SK-N-SH (cell line): ENCODE measurements around the gene NBL1. TPM values are rescaled to one million over a fixed set of nuclear protein-coding genes. Genes with fewer than 3 reads are reported as not detected.
A peak's percentile ranks its signal among the peaks of the same experiment; 100 is the strongest.
"Not testable (repeated sequence)": the region's sequence is repeated elsewhere in the genome, so short reads cannot be mapped to it uniquely, and the experiment has no call there.

ENCODE experiments used
- CTCF ChIA-PET: fragments of 300-600, 350-600 bp; formaldehyde crosslinking; extraction: SDS; loops from one replicate; lab custom pipeline; 2021; lab: Yijun Ruan, JAX
- POLR2A ChIA-PET: fragments of 350-600 bp; sonication (Branson Sonifier 250); formaldehyde crosslinking; extraction: SDS; loops from one replicate; lab custom pipeline; 2020; ENCODE audit warnings: antibody characterized with exemption, inconsistent platforms; lab: Yijun Ruan, JAX
- DNase-seq: peaks from one replicate; pipeline ENCODE4 v3.0.0; 2012
- H2AFZ ChIP-seq: fragments of 200-600 bp; sonication (generic); 2 replicates; pipeline ENCODE4 v1.8.1; 2016; ENCODE audit warnings: antibody characterized with exemption, mild to moderate bottlenecking, low read depth
- H3F3A ChIP-seq: fragments of 200-600 bp; sonication (generic); replicated peaks from 2 replicates; pipeline ENCODE3; 2016; ENCODE audit warnings: antibody characterized with exemption, mild to moderate bottlenecking; ENCODE audit not compliant: insufficient read depth
- H3K27ac ChIP-seq, 2 experiments: fragments of 200-500 bp in 1 of 2; fragments of 200-600 bp in 1 of 2; sonication (Bioruptor generic) in 1 of 2; sonication (generic), shearing (Covaris generic) in 1 of 2; 2 replicates each; pipeline versions ENCODE4 v1.5.1 to v1.6.1; 2014 to 2016; ENCODE audit warnings: low read depth in 2 of 2, inconsistent platforms in 1 of 2, low read length in 1 of 2, mild to moderate bottlenecking in 1 of 2, mixed read lengths in 1 of 2
- H3K27me3 ChIP-seq: fragments of 200-600 bp; sonication (generic), shearing (Covaris generic); 2 replicates; pipeline ENCODE4 v1.6.1; 2016; ENCODE audit warnings: mixed run types; ENCODE audit not compliant: insufficient read depth
- H3K36me3 ChIP-seq, 2 experiments: fragments of 200-500 bp in 1 of 2; fragments of 200-600 bp in 1 of 2; sonication (Bioruptor generic) in 1 of 2; sonication (generic) in 1 of 2; replicated peaks in 1 of 2; 2 replicates each; pipeline versions ENCODE3 to v1.5.1; 2014 to 2016; ENCODE audit warnings: low read length in 1 of 2, mild to moderate bottlenecking in 1 of 2; ENCODE audit not compliant: insufficient read depth in 2 of 2, control insufficient read depth in 1 of 2
- H3K4me1 ChIP-seq, 2 experiments: fragments of 200-500 bp in 1 of 2; fragments of 200-600 bp in 1 of 2; sonication (Bioruptor generic) in 1 of 2; sonication (generic), shearing (Covaris generic) in 1 of 2; 2 replicates each; pipeline versions ENCODE4 v1.5.1 to v1.6.1; 2014 to 2016; ENCODE audit warnings: low read depth in 1 of 2, low read length in 1 of 2, mixed run types in 1 of 2; ENCODE audit not compliant: insufficient read depth in 2 of 2, control insufficient read depth in 1 of 2
- H3K4me2 ChIP-seq: fragments of 200-600 bp; sonication (generic), shearing (Covaris generic); 2 replicates; pipeline ENCODE4 v1.6.1; 2017; ENCODE audit warnings: mixed run types
- H3K4me3 ChIP-seq, 2 experiments: fragments of 200-500 bp in 1 of 2; fragments of 200-600 bp in 1 of 2; sonication (Bioruptor generic) in 1 of 2; sonication (generic), shearing (Covaris generic) in 1 of 2; 2 replicates each; pipeline versions ENCODE4 v1.5.1 to v1.8.1; 2014 to 2016; ENCODE audit warnings: low read depth in 2 of 2, inconsistent platforms in 1 of 2, low read length in 1 of 2, mild to moderate bottlenecking in 1 of 2, mixed read lengths in 1 of 2, moderate library complexity in 1 of 2
- H3K79me2 ChIP-seq: fragments of 200-600 bp; sonication (generic); 2 replicates; pipeline ENCODE4 v1.8.1; 2017; ENCODE audit warnings: mild to moderate bottlenecking; ENCODE audit not compliant: insufficient read depth
- H3K9ac ChIP-seq: fragments of 200-600 bp; sonication (generic); 2 replicates; pipeline ENCODE4 v1.6.1; 2017; ENCODE audit warnings: mixed run types
- H3K9me2 ChIP-seq: fragments of 200-600 bp; sonication (generic); 2 replicates; pipeline ENCODE4 v1.6.1; 2017; ENCODE audit warnings: mixed run types
- H3K9me3 ChIP-seq: fragments of 200-600 bp; sonication (generic); 2 replicates; pipeline ENCODE4 v1.6.1; 2017; ENCODE audit warnings: mixed run types, mild to moderate bottlenecking, moderate library complexity
- H4K20me1 ChIP-seq: fragments of 200-600 bp; sonication (generic); 2 replicates; pipeline ENCODE4 v1.6.1; 2017; ENCODE audit warnings: mild to moderate bottlenecking, mixed run types; ENCODE audit not compliant: insufficient read depth
- CHD2 ChIP-seq: fragments of 150-350 bp; IDR thresholded peaks from 2 replicates; pipeline ENCODE4 v1.6.1; 2018; ENCODE audit warnings: low read length; ENCODE audit not compliant: partially characterized antibody
- ELF1 ChIP-seq: IDR thresholded peaks from 2 replicates; pipeline ENCODE4 v1.4.0; 2012
- FOXM1 ChIP-seq: IDR thresholded peaks from 2 replicates; pipeline ENCODE4 v1.4.0; 2012; ENCODE audit warnings: low read depth, mild to moderate bottlenecking
- GABPA ChIP-seq: IDR thresholded peaks from 2 replicates; pipeline ENCODE4 v1.4.0; 2012; ENCODE audit warnings: low read depth, mild to moderate bottlenecking
- GATA2 ChIP-seq: sonication (generic); formaldehyde crosslinking; IDR thresholded peaks from 2 replicates; pipeline ENCODE4 v1.5.0; 2020; ENCODE audit warnings: mild to moderate bottlenecking, missing genetic modification reagents
- JUND ChIP-seq: IDR thresholded peaks from 2 replicates; pipeline ENCODE4 v1.4.0; 2012
- MXI1 ChIP-seq: IDR thresholded peaks from 2 replicates; pipeline ENCODE4 v1.6.1; 2012; ENCODE audit warnings: mild to moderate bottlenecking, low read depth, low read length, improper control_type of control experiment
- NFIC ChIP-seq: IDR thresholded peaks from 2 replicates; pipeline ENCODE4 v1.4.0; 2012; ENCODE audit warnings: borderline replicate concordance
- NRF1 ChIP-seq: IDR thresholded peaks from 2 replicates; pipeline ENCODE4 v1.6.1; 2012; ENCODE audit warnings: low read depth, mild to moderate bottlenecking, low read length
- POLR2AphosphoS5 ChIP-seq: IDR thresholded peaks from 2 replicates; pipeline ENCODE4 v1.6.1; 2012; ENCODE audit warnings: low read depth, low read length
- RCOR1 ChIP-seq: fragments of 150-350 bp; IDR thresholded peaks from 2 replicates; pipeline ENCODE4 v1.6.1; 2017; ENCODE audit warnings: antibody characterized with exemption, low read length
- RFX5 ChIP-seq: IDR thresholded peaks from 2 replicates; pipeline ENCODE4 v1.6.1; 2012; ENCODE audit warnings: mild to moderate bottlenecking, improper control_type of control experiment, low read length
- TEAD4 ChIP-seq: IDR thresholded peaks from 2 replicates; pipeline ENCODE4 v1.4.0; 2012; ENCODE audit warnings: mild to moderate bottlenecking, borderline replicate concordance; ENCODE audit not compliant: insufficient read depth
- USF1 ChIP-seq: IDR thresholded peaks from 2 replicates; pipeline ENCODE4 v1.4.0; 2012; ENCODE audit warnings: low read depth, borderline replicate concordance
- YY1 ChIP-seq: IDR thresholded peaks from 2 replicates; pipeline ENCODE4 v1.4.0; 2012; ENCODE audit warnings: low read depth, mild to moderate bottlenecking
- WGBS: methylation state at CpG from one replicate; pipeline ENCODE4 v1.1.6; 2017; ENCODE audit warnings: low lambda C conversion rate; 5-methylcytosine and 5-hydroxymethylcytosine counted together
- polyA plus RNA-seq, 3 experiments: library from polyadenylated mRNA; depleted of rRNA; stranded (reverse); fragments of >200 nt; gene quantifications; 2 replicates each; pipeline ENCODE4 v1.2.3, GENCODE V29; 2012
- TF ChIP-seq, protein P1 (sequence below): IDR thresholded peaks from 2 replicates; pipeline ENCODE4 v1.4.0; 2012; ENCODE audit warnings: low read depth, borderline replicate concordance

The NBL1 gene
- polyA plus RNA-seq, 1 of the 3 experiments (the other 2 are of a cell fraction), result 36.1 TPM

DNA sequence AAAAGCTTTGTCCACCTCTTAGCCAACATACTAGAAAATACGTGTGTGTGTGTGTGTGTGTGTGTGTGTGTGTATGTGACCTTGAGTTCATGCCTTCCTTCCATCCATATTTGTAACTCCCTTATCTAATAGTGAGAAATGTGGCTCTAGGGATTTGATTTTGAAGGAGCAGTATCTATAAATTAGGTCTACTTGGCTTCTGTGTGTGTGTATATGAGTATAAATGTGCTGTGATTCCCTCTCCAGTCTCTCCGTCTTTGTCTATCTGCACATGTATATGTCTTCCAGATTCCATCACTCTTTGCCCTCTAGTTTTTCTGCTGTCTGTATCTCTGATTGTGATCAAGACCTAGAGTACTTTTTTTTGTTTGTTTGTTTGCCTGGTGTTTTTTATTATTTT lies 11.9 kb upstream of the NBL1 start:
- no peaks in the 10 kb centered on the region for H4K20me1 ChIP-seq
- H3K4me2 ChIP-seq, result no peak overlapping the region
- peaks cover 9 to 18% of the 10 kb centered on the region in 2 experiments for H3K36me3 ChIP-seq
- no peak overlapping the region for H3K4me3 ChIP-seq
- 98% methylated on average over 2 of the region's 2 CpGs for WGBS
- no peaks in the 10 kb centered on the region for H3K27me3 ChIP-seq
- no peaks in the 10 kb centered on the region; a peak in 1 of 4 replicates for H3K4me1 ChIP-seq
- DNase-seq, result no peak
- no peak overlapping the region for H2AFZ ChIP-seq
- peaks cover 3% of the 10 kb centered on the region for H3F3A ChIP-seq
- no peaks in the 10 kb centered on the region for H3K79me2 ChIP-seq
- no peak for TF ChIP-seq ELF1
- no peak for TF ChIP-seq MXI1
- no peak for TF ChIP-seq USF1
- TF ChIP-seq CHD2, result no peak
- CTCF ChIA-PET, result interaction anchor here (1.4 kb wide), 1 partner anchor 30 kb away, joined by 4 read pairs; no protein-coding TSS in a partner anchor
- H3K27ac ChIP-seq, result no peak overlapping the region
- no peak overlapping the region for H3K9ac ChIP-seq
- H3K9me2 ChIP-seq, result no peaks in the 10 kb centered on the region
- H3K9me3 ChIP-seq, result no peaks in the 10 kb centered on the region
- POLR2A ChIA-PET, result no interaction called here

GRCh38 chr1:19633106-19633505 lies 11.0 kb upstream of the NBL1 start:
- no peak overlapping the region for H3K4me2 ChIP-seq
- H3F3A ChIP-seq, result peaks cover 3% of the 10 kb centered on the region
- H3K27ac ChIP-seq, result no peak overlapping the region
- no peak overlapping the region for H3K9ac ChIP-seq
- no peak for TF ChIP-seq RCOR1
- H3K27me3 ChIP-seq, result no peaks in the 10 kb centered on the region
- H3K36me3 ChIP-seq, result peaks cover 0 to 13% of the 10 kb centered on the region in 2 experiments
- no peaks in the 10 kb centered on the region for H3K79me2 ChIP-seq
- H4K20me1 ChIP-seq, result no peaks in the 10 kb centered on the region
- no peak overlapping the region for H2AFZ ChIP-seq
- CTCF ChIA-PET, result no interaction called here
- no peaks in the 10 kb centered on the region for H3K4me1 ChIP-seq
- H3K4me3 ChIP-seq, result no peak overlapping the region
- POLR2A ChIA-PET, result no interaction called here
- H3K9me2 ChIP-seq, result no peaks in the 10 kb centered on the region
- WGBS, result 66% methylated on average over 2 of the region's 2 CpGs
- DNase-seq, result no peak
- H3K9me3 ChIP-seq, result no peaks in the 10 kb centered on the region

GRCh38 chr1:19635064-19635463 lies 9.0 kb upstream of the NBL1 start:
- H3K36me3 ChIP-seq, H3K9me3 ChIP-seq, POLR2A ChIA-PET, H3K27ac ChIP-seq, H3F3A ChIP-seq, H3K79me2 ChIP-seq, H3K4me2 ChIP-seq, H3K27me3 ChIP-seq, H3K9me2 ChIP-seq, H3K4me3 ChIP-seq, DNase-seq, H2AFZ ChIP-seq, H4K20me1 ChIP-seq, H3K4me1 ChIP-seq, H3K9ac ChIP-seq: not testable (repeated sequence)
- CTCF ChIA-PET, result interaction anchor here (1.3 to 1.5 kb wide), 2 partner anchors 11 to 17 kb away, joined by 3 to 4 read pairs; no protein-coding TSS in a partner anchor
- whole genome bisulfite sequencing, result 95% methylated on average over 9 of the region's 9 CpGs

DNA sequence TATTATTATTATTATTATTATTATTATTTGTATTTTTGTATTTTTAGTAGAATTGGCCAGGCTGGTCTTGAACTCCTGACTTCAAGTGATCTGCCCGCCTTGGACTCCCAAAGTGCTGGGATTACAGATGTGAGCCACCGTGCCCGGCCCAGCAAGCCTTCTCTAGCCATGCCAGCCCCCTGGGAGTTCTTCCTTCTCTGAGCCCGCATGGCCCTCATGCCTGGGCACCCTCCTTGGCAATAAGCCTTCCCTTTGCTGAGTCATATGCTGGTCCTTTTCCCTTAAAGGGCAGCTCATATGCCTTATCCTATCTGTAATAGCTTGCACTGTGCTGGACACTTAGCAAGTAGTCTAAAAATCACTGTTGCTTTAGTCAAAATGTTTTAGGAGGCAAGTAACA lies 8.5 kb upstream of the NBL1 start:
- DNase-seq, result no peak
- H2AFZ ChIP-seq, result no peak overlapping the region
- H4K20me1 ChIP-seq, result no peaks in the 10 kb centered on the region
- H3K4me3 ChIP-seq, result no peak overlapping the region
- no peaks in the 10 kb centered on the region for H3K36me3 ChIP-seq
- no peak overlapping the region for H3K27ac ChIP-seq
- no peaks in the 10 kb centered on the region for H3K9me2 ChIP-seq
- H3K4me1 ChIP-seq, result peaks cover 0 to 7% of the 10 kb centered on the region in 2 experiments; a peak in 1 of 4 replicates
- H3K4me2 ChIP-seq, result no peak overlapping the region
- ChIA-PET POLR2A (no interaction called here), CTCF (interaction anchor here (1.1 to 1.5 kb wide), 3 partner anchors 10 to 26 kb away, joined by 3 to 4 read pairs (median 3); no protein-coding TSS in a partner anchor)
- no peaks in the 10 kb centered on the region for H3K79me2 ChIP-seq
- H3K27me3 ChIP-seq, result no peaks in the 10 kb centered on the region
- no peak overlapping the region for H3K9ac ChIP-seq
- no peaks in the 10 kb centered on the region for H3K9me3 ChIP-seq
- peaks cover 3% of the 10 kb centered on the region for H3F3A ChIP-seq
- WGBS, result 68% methylated on average over 4 of the region's 4 CpGs
- TF ChIP-seq GATA2 (CRISPR knock-in tag) (no peak), POLR2AphosphoS5 (no peak), RFX5 (no peak), ELF1 (no peak), GABPA (no peak), FOXM1 (no peak), TEAD4 (no peak), NFIC (peak; percentile 44; the same call in 1 of the 2 replicates), YY1 (no peak), JUND (0 out of 2 replicates have a peak, but pooled peaks have one; percentile 16), RCOR1 (no peak), NRF1 (no peak)
- TF ChIP-seq, protein P1, sequence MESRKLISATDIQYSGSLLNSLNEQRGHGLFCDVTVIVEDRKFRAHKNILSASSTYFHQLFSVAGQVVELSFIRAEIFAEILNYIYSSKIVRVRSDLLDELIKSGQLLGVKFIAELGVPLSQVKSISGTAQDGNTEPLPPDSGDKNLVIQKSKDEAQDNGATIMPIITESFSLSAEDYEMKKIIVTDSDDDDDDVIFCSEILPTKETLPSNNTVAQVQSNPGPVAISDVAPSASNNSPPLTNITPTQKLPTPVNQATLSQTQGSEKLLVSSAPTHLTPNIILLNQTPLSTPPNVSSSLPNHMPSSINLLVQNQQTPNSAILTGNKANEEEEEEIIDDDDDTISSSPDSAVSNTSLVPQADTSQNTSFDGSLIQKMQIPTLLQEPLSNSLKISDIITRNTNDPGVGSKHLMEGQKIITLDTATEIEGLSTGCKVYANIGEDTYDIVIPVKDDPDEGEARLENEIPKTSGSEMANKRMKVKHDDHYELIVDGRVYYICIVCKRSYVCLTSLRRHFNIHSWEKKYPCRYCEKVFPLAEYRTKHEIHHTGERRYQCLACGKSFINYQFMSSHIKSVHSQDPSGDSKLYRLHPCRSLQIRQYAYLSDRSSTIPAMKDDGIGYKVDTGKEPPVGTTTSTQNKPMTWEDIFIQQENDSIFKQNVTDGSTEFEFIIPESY, result no peak
